Loucy (cell line): ENCODE results near the gene FIGN.

Experiments
- EZH2phosphoT487 ChIP-seq: fragments of 200-600 bp; IDR thresholded peaks from 2 replicates; pipeline ENCODE4 v1.6.1; 2018; ENCODE audit warnings: antibody characterized with exemption, mild to moderate bottlenecking, moderate library complexity, borderline replicate concordance
- TF ChIP-seq, protein P1 (sequence below): fragments of 200-600 bp; sonication (generic); conservative IDR thresholded peaks from 2 replicates; pipeline ENCODE4 v1.5.1; 2014; ENCODE audit warnings: mild to moderate bottlenecking, antibody characterized with exemption, low read length

DNA sequence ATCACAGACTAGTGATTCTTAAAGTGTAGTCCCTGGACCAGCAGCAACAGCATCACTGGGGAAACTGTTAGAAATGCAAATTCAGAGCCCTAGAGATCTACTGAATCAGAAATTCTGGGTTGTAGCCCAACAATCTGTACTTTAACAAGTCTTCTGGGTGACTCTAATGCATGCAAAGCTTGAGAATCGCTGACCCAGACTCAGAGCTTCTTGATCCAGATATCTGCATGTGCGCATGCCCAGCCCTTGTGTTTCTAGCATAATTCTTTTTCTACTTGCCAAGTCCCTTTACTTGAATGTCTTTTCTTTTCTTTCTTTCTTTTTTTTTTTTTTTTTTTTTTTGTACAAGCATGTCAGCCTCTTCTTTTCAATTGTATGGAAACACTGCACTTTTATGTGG is 60.4 kb downstream of the FIGN start:
- TF ChIP-seq, protein P1, sequence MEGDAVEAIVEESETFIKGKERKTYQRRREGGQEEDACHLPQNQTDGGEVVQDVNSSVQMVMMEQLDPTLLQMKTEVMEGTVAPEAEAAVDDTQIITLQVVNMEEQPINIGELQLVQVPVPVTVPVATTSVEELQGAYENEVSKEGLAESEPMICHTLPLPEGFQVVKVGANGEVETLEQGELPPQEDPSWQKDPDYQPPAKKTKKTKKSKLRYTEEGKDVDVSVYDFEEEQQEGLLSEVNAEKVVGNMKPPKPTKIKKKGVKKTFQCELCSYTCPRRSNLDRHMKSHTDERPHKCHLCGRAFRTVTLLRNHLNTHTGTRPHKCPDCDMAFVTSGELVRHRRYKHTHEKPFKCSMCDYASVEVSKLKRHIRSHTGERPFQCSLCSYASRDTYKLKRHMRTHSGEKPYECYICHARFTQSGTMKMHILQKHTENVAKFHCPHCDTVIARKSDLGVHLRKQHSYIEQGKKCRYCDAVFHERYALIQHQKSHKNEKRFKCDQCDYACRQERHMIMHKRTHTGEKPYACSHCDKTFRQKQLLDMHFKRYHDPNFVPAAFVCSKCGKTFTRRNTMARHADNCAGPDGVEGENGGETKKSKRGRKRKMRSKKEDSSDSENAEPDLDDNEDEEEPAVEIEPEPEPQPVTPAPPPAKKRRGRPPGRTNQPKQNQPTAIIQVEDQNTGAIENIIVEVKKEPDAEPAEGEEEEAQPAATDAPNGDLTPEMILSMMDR: no peak
- no peak for TF ChIP-seq EZH2phosphoT487
